ENCODE data around the gene SPOP. TPM values are rescaled to one million over a fixed set of nuclear protein-coding genes. Genes with fewer than 3 reads are reported as not detected.

The SPOP gene
- total and polyA plus RNA-seq, 2 of the 4 experiments (the other 2 are of a cell fraction): 24.9 to 47.5 TPM

DNA sequence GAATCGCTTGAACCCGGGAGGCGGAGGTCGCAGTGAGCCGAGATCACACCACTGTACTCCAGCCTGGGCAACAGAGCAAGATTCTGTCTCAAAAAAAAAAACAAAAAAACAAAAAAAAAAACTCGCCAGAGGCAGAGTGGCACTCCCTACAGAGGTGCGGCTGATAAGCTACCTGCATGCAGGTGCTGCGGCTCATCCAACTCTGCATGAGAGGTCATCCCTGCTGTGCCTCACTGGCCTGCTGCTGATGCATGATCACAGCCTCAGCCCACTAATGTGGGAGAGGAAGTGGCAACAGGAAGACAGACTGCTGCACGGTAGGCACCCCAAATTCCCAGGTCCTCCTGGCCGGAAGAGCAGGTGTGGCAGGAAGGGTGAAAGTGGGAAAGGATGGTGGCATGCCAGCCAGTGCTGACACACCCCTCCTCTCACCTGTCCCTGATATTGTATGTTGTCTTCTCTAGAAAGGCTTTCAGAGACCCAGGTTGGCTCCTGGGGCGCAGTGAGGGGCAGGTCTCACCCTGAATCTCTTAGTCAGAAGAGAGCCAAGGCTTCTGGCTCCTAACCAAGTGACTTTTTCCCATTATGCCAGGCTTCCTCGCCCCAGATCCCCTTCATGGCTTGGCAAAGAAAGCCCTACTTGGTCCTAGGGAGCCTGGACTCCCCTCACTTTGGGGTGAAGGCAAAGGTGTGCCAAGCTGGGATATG, 90.4 kb downstream of the SPOP start:
- Histone ChIP-seq H3K4me2 (ENCODE audit: low read depth, low read length) (no peak overlapping the region), H3K14ac (replicated peaks; ENCODE audit: low read depth, low read length) (no peak overlapping the region), H3K56ac (ENCODE audit: extremely low read depth, insufficient read depth, low read length) (no peak overlapping the region), H3K9ac (ENCODE audit: low read depth, low read length) (no peak overlapping the region), H3K4ac (ENCODE audit: low read depth, low read length) (no peak overlapping the region), H2BK120ac (ENCODE audit: low read depth, low read length) (no peak overlapping the region), H2BK15ac (ENCODE audit: low read depth, low read length) (no peak overlapping the region), H3K9me3 (ENCODE audit: control insufficient read depth, insufficient read depth, low read length) (no peaks in the 10 kb centered on the region), H3K18ac (ENCODE audit: low read depth, low read length) (no peak overlapping the region), H4K5ac (ENCODE audit: low read depth, low read length) (no peak overlapping the region), H2BK5ac (ENCODE audit: low read depth, low read length, poor library complexity, severe bottlenecking) (no peak overlapping the region), H3K4me3 (ENCODE audit: insufficient read depth, low read depth, low read length) (no peak overlapping the region), H2AK9ac (replicated peaks; ENCODE audit: low read depth, low read length, poor library complexity) (no peak overlapping the region), H4K20me1 (ENCODE audit: insufficient read depth, low read length) (peaks cover 5% of the 10 kb centered on the region), H2AK5ac (ENCODE audit: low read depth, low read length) (peak overlapping the region; percentile 44; the same call in 1 of the 2 replicates), H2BK20ac (ENCODE audit: low read depth, low read length) (no peak overlapping the region), H3K27me3 (ENCODE audit: control insufficient read depth, insufficient read depth, low read length) (no peaks in the 10 kb centered on the region), H2AFZ (replicated peaks; ENCODE audit: low read length, poor library complexity) (no peak overlapping the region), H3K9me1 (ENCODE audit: insufficient read depth, low read length) (peaks cover 19% of the 10 kb centered on the region), H3K27ac (ENCODE audit: insufficient read depth, low read length) (no peak overlapping the region), H4K91ac (ENCODE audit: insufficient read depth, low read depth, low read length) (no peak overlapping the region), H4K8ac (ENCODE audit: low read depth in 2 of 2, low read length in 2 of 2) (no peak overlapping the region), H3K4me1 (ENCODE audit: control insufficient read depth, insufficient read depth, low read length) (peaks cover 12% of the 10 kb centered on the region), H3K79me1 (ENCODE audit: low read depth in 1 of 2, low read length in 2 of 2) (no peaks in the 10 kb centered on the region), H3K36me3 (ENCODE audit: control insufficient read depth, insufficient read depth, low read length) (no peaks in the 10 kb centered on the region), H3K23ac (ENCODE audit: low read depth, low read length) (no peak overlapping the region)
- ATAC-seq (ENCODE audit: low read depth) (no peak), DNase-seq (no peak)
- in situ Hi-C loops (cut with MboI; ENCODE audit: low sequenced_read_pairs): no loop called here
- ChIA-PET CTCF (no interaction called here), POLR2A (ENCODE audit: unreplicated experiment) (no interaction called here)
- no TSS peak for BruUV-seq (replicated peaks)
- dilution Hi-C loops (cut with HindIII; ENCODE audit: low sequenced_read_pairs, unreplicated experiment): no loop called here
- TF ChIP-seq SMC3 (IDR thresholded peaks at IDR 0.05; ENCODE audit: low read depth, low read length) (no peak), RCOR1 (IDR thresholded peaks at IDR 0.05; ENCODE audit: insufficient replicate concordance, low read length) (no peak), RAD21 (IDR thresholded peaks at IDR 0.05; ENCODE audit: low read length) (no peak), FOS (IDR thresholded peaks at IDR 0.05; ENCODE audit: low read depth, low read length) (no peak), CHD1 (IDR thresholded peaks at IDR 0.05; ENCODE audit: low read depth, low read length) (no peak), USF2 (IDR thresholded peaks at IDR 0.05; ENCODE audit: low read depth, low read length) (no peak), MAFK (IDR thresholded peaks at IDR 0.05; ENCODE audit: low read depth, low read length) (no peak), RFX5 (IDR thresholded peaks at IDR 0.05; ENCODE audit: low read depth, low read length) (no peak), BHLHE40 (IDR thresholded peaks at IDR 0.05; ENCODE audit: low read depth, low read length) (no peak), POLR2A (IDR thresholded peaks at IDR 0.05; ENCODE audit: low read depth, low read length) (no peak), CEBPB (IDR thresholded peaks at IDR 0.05; ENCODE audit: low read depth, low read length) (no peak), NFE2L2 (IDR thresholded peaks at IDR 0.05; ENCODE audit: low read depth, low read length) (no peak)
- TF ChIP-seq, protein P1, sequence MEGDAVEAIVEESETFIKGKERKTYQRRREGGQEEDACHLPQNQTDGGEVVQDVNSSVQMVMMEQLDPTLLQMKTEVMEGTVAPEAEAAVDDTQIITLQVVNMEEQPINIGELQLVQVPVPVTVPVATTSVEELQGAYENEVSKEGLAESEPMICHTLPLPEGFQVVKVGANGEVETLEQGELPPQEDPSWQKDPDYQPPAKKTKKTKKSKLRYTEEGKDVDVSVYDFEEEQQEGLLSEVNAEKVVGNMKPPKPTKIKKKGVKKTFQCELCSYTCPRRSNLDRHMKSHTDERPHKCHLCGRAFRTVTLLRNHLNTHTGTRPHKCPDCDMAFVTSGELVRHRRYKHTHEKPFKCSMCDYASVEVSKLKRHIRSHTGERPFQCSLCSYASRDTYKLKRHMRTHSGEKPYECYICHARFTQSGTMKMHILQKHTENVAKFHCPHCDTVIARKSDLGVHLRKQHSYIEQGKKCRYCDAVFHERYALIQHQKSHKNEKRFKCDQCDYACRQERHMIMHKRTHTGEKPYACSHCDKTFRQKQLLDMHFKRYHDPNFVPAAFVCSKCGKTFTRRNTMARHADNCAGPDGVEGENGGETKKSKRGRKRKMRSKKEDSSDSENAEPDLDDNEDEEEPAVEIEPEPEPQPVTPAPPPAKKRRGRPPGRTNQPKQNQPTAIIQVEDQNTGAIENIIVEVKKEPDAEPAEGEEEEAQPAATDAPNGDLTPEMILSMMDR (conservative IDR thresholded peaks at IDR 0.05; ENCODE audit: low read depth, low read length): no peak
- WGBS, 2 experiments (ENCODE audit: extremely low coverage in 2 of 2, insufficient read length in 1 of 2): 100% methylated on average over 2 of the region's 12 CpGs; no CpG with 5 or more reads in 1 of the 2 experiments
- intact Hi-C loops (cut with micrococcal nuclease): no loop called here
